Activated gamma-delta T cell treated with Interleukin-2 at 50 U/mL for 16 hours (primary cell): ENCODE results near the gene PRKCB.

Experiments used
- DNase-seq: peaks from one replicate; pipeline ENCODE4 v3.0.0-alpha.2; 2020

PRKCB gene

DNA sequence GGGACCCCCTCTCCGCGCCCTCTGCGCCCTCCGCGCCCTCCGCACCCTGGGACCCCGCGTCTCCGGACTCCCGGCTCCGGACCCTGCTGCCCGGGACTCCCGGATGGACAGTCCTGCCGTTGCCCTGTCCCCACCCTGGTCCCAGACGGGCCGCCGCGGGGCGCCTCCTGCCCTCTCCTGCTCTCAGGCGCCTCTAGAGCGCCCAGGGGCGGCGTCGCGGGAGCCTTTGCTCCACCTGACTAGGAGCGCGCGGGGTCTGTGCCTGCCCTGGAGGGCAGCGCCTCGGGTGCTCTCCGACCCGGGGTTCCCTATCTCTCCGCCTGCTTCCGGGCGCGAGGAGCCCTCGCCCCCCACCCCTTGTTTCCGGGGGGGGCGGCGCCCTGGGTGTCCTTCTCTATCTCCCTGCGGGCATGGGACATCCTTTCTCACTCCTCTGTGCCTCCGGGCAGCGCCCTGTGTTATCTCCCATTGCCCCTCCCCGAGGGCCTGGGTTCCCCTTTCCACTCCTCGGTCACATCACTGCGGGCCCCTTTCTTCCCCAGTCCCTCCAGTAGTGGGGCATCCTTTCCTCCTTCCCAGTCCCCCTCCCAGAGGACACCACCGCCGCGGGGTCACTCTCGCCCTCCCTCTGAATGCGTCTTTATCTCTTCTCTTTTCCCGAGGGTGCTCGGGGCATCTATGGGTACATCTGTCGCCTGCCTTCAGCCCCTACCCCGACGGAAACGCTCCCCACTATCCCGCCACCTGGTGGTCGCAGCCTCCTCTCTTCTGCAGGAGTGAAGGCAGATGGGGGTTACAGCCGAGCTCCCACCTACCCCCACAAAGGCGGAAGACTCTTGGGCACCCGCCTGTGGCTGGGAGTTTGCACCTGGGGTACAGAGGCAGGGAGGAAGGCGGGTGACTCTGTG lies 875 bp downstream of the PRKCB start:
- DNase-seq = peak; percentile 66

DNA sequence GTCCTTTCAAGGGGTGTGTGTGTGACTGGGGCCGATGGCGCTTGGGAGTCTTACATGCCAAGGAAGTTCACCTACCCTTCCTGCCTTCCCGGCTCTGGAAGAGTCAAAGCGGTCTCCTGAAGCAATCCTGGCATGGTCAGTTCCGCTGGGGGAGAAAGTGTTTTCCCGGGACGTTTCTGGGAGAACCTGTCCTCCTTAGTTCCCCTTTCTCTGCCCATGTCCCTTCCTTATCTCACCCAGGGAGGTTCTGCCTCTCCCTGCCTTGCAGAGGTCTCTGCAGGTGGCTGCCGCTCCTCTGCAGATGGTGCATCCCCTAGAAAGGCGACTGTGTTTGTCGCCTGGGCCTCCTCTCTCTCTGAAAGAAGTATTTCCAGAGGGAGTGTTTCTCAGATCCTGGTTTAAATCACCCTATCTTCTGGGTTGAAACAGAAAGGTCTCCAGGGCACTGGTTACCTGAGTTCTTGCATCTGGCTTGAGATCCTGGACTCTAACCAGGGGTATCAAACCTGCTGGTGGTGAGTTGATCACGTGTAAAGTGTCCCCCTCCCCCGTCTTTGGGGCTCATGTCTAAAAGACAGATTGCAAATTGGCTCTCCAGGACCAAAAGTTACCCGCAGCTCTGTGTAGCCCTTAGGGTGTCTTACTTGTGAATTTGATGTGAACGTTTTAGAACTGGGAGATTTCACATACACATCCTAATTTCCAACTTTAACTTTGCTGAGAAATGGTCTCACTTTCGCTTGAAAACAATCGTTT lies 1.9 kb downstream of the PRKCB start:
- no peak for DNase-seq

DNA sequence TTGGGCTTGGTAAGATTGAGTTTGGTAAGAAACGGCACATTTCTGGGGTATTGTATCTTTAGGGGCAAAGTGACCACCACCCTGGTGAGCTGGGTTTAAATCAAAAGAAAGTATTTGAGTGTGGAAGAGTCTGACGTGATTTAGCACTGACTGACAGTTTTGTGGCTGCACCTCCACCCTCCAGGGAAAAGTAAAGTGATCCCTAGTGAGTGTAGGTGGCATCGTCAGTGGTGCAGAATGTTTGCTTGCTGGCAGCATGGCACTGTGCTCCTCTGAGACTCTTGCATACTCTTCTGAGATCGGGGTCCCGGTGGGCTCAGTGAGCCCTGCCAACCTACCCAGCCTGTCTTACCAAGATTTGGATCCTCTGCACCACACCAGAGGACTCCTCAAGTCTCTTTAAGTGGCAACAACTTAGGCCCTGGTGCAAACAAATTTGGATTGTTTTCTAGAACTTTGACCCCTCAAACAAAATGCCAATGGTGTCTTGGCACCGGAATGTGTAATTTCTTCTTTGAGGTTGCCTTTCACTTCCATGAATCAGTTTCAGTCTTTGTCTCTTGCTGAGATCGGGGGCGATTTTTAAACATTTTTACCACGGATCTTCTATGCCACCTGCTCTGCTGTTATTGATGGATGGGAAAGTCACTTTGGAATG lies 2.8 kb downstream of the PRKCB start:
- no peak for DNase-seq

DNA sequence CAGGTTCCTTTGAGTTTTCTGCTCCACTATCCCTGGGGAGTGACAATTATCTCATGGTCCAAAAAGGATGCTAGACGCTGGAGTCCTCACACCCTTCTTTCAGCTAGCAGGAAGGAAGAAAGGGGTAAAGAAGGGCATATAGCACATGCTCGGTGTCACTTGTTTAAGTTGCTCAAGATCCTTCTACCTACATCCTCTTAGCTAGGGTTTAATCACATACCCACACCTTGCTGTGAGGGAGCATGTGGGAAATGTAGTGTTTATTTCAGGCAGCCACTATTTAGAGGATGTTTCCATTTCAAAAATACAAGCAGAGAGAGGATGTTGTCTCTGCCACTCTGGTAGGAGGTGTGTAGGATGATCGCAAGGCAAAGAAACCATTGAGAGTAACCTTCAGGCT lies 4.5 kb downstream of the PRKCB start:
- DNase-seq = no peak

DNA sequence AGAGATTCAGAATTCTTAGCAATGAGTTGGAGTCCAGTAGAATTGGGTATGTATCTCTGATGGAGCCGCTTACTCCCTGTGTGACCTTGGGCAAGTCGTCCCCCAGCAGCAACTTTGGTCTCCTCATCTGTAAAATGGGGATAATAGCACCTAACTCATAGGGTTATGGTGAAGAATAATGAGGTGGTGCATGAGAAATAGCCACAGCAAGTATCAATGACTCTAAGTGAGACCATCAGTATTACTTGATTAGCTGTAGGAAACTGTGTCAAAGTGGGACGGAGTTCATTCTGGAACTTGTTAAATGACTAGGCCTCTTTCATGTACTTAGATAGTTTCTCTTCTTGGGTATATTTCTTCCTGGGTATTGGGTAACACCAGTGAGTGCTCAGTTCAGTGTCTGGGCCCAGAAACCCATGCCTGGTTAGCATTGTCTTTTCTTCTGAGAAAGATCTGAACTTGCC lies 6.4 kb downstream of the PRKCB start:
- no peak for DNase-seq

DNA sequence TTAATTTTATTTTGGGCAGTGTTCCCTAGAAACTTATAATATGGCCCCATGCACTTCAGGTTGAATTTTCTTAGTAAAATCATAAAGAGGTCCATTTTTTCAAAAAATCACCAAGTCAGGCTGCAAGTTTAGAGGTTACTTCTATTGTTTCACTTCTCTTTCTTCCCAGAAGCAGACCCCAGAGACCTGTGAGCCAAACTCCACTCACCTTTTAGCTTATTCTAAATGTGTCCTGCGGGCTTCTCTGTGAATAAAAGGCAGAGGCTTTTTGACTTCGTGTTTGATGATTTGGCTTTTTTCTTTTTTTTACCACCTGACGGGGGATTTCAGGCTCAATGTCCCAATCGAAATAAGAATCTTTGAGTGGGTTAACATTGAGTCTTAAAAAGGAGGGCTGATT lies 7.4 kb downstream of the PRKCB start:
- DNase-seq = no peak

DNA sequence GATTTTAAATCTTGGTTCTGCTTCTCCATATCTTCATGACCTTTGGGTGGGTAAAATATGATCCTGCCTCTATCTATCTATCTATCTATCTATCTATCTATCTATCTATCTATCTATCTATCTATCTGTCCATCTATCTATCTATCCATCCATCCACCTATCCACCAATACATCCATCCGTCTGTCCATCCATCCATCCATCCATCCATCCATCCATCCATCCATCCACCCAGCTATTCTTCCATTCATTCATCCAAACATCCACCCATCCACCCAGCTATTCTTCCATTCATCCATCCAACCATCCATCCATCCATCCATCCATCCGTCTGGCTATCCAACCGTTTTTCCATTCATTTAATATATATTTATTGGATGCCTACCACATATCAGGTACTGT lies 11.5 kb downstream of the PRKCB start:
- DNase-seq = no peak

DNA sequence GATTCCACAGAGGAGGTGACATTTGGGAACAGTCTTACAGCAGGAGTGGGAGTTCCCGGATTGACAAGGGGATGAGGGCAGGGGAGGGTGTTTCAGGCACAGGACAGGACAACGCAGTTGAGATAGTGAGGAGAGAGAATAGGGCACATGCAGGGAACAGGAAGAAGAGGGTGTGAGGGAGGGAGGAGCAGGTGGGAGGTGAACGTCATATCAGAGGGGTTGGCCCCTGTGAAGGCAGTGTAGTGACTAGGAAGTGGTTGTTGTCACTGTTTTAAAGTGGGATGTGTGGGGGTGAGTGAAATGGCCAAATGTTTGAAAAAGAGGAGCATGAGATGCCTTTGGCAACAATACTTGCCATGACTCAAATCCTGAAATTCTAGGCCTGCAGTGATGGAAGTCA lies 12.2 kb downstream of the PRKCB start:
- peak; percentile 49 for DNase-seq

DNA sequence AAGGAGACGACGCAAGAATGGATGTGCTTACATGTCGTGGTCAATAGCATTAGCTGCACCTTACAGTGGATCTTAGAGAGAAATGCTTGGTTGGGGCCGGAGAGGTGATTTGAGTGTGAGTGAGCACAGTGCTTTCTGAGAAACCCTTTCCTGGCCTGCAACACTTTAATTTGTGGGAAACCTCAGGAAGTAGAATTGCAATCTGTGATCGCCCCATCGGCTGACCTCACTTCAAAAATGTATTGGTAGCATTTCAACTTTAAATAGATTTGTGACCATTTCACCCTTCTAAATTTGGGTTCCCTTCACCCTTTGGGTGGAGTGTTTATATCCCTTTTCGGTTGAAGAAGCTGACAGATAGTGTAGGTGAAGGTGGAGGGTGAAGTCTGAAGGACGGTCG lies 13.2 kb downstream of the PRKCB start:
- no peak for DNase-seq

DNA sequence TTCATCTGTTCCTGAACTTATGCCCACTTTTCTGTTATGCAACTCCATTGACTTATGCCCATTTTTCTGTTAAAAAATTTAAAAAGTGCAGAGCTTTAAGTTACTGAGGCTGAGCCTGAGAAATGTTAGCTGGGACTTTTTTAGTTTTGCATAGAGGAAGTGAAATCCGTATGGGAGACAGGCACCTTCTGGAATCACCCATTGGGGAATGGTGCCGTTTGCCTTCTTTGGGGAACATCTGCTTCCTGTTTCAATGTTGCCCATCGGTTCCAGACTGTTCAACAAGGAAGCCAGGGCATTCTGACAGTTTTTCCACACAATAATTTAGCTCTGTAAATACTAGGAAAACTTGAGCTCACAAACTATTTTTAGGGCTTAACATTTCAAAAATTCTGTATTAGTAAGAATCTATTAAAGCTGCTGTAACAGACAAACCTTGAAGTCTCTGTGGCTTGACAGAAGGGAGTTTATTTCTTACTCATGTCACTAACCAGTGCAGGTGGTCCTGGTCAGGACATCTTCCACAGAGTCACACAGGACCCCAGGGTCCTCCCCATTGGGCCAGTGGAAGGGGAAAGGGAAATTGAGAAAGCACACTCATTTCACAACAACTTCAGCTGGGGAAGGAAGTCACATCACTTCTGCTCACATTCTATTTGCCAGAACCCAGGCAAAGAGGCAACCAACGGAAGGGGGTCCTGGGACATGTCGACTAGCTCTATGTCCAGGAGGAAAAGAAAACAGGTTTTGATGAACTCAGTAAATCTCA lies 17.2 kb downstream of the PRKCB start:
- DNase-seq = no peak

DNA sequence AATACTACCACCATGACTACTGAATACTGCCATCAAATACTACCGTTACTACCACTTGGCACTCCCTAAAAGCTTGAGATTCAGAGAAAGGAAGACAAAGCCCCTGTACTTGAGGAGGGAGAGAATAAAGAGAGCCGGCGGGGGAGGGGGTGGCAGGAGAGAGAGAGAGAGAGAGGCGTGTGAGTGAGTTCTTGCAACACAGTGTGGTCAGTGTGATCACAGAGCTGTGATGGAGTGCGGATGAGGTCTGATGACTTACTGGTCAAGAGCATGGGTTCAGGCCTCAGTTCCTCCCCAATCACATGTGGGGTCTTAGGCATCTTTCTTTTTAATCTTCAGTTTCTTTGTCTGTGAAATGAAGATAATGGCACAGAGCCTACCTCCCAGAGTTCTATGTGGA lies 19.2 kb downstream of the PRKCB start:
- no peak for DNase-seq

DNA sequence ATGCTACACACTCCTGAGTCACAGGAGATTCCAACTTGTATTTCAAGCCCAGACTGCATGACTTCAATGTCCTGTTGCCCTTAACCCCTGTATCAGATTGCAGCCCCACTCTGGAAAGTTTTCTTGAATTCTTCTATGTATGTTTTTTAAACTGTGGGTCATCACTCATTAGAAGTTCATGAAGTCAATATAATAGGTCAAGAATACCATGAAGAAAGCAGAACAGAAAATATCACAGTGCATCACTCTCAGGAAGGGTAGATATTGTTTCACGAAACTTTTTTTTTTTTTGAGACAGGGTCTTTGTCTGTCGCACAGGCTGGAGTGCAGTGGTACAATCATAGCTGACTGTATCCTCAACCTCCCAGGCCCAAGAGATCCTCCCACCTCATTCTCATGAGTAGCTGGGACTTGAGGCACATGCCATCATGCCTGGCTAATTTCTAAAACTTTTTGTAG lies 20.5 kb downstream of the PRKCB start:
- DNase-seq = no peak

DNA sequence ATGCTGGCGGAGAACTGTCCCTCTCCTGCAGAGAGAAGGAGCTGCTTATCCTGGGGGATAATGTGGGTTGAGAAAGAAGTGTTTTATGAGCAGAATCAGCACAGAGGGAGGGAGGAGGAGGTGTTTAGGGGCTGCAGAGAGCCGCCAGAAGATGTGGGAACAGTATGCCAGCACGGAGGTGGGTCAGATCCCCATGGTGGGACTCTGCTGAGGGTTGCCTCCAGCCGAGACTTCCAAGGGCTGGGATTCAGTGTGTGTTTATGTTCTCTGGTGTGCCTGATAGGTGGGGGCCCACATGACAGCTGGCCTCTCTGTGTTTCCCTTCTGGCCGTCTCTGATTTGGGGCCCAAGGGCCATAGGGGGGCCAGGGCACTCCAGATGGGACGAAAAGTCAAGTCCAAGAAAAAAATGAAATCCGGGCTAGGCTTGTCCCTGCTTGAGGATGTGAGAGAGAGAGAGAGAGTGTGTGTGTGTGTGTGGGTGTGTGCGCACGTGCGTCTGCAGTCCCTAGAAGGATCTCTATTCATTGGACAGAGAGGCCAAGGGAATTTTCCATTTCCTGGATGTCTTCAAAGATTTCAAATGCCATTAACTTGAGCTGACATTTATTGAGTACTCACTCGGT lies 21.6 kb downstream of the PRKCB start:
- no peak for DNase-seq

DNA sequence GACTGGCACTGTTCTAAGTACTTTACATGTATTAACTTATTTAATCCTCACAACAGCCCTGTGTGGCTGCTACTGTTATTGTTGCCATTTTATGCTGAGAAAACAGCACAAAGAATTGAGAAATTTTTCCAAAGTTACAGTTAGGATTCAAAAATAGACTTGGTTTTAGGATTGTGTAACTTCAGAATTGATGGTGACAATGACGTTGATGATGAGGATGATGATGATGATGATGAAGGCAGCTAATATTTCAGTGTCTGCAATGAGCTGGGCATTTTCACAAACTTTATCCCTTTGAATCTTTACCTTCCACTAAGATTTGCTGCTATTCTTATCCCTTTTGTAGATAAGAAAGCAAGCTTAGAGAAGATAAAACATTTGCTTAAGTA lies 22.1 kb downstream of the PRKCB start:
- no peak for DNase-seq

DNA sequence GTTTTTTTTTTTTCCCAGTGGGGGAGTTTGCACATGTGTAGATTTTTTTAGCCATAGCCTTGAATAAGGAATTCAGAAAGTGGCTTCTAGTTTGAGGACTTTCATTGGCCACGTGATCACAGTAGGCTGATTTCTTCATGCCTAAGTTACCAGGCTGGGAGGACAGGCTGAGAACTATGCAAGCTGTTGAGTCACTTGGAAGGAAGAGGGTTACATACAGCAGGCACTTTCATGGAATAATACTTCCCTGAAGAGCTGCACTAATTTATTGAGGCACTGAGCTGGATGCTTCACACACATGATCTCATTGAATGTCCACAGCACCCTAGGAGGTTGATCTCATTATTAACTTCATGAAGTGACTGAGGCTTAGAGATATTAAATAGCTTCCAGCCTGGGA lies 22.8 kb downstream of the PRKCB start:
- no peak for DNase-seq

DNA sequence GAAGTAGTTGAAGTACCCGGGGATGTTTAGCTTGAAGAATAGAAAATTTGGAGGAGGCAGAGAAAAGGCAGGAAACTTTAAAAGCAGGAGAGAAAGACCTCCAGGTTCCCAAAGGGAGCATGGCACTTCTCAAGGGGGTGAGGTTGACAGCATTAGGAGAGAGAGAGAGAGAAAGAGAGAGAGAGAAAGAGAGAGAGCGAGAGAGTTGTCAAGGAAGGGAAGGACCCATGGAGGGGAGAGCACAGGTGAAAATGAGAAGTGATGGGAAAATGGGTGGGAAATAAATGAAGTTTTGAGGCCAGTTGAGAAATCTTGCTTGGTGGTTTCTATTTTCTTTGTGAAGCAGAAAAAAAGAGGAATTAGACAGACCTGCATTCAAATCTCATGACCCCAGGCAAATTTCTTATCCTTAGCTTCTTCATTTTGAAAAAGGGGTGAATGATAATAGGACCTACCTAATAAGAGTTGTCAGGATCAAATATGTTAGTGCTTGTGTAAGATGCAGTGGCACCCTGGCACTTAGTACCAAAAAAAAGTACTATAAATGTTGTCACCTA lies 24.0 kb downstream of the PRKCB start:
- no peak for DNase-seq

DNA sequence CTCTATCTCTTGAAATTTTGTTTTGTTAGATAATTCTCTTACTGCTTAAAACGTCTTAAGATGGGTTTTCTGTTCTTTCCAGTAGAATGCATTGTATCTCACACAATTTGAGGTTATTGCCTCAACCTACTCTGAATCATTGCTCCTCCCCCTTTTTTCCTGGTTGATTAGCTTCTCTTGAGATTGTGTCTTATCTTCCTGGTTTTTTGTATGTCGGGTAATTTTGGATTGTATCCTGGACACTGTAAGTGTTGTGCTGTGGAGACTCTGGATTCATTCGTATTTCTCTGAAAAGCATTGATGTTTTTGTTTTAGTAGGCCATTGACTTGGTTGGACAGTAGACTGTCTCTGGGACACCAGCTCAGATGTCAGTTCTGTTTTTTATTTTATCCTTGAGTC lies 26.1 kb downstream of the PRKCB start:
- DNase-seq = no peak

DNA sequence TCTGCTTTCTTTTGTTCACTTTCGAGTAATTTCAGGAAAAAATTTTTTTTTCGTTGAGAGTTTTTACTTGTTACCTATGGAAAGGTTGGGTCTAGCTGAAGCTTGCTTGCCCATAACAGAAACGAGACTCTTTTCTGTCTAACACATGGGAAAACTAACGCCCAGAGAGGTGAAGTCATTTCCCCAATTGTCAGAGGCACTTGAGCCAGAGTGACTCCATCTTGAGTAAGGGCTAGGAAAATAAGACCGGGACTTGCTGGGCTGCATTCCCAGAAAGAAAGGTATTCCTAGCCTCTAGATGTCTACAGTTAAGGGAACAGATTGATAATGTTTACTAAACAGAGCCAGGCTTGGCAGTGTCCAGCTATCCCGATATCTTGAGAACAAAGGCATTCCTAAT lies 26.8 kb downstream of the PRKCB start:
- DNase-seq = no peak

DNA sequence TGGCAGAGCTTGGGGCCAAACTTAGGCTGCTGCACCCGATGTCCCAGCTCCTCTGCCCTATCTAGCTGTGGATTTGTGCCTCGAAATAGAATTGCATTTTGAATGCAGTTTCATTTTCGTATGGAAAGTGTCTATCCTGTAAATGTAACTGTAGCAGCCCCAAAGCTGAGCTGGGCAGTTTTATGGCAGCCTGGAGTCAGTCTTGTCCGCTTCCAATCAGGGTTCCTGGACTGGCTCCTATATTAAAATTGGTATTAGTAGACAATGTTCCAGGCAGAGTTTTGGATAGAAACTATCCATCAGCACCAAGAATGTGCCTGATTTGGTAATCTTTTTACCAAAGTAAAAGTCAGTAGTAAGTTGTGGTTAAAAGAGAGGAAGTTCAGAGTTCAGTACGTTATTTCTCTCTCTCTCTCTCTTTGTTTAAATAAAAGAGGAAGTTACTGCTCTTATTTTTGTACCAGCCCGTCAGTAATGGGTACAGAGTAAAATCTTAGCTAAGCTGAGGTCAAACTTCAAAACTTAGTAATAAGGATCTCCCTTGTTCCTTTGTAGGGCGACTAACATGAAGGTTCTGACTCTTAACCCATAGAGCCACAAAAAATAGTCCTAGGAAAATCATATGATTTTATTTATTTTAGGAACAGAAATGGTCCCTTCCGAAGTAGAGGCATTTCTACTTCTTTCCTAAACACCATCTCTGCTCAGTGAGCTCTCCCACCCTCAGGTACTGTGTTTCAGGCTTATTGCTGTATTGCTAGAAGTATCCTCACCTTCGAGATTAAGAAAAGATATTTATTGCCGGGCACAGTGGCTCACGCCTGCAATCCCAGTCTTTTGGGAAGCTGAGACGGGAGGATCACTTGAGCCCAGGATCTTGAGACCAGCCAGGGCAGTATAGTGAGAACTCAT lies 28.0 kb downstream of the PRKCB start:
- no peak for DNase-seq

DNA sequence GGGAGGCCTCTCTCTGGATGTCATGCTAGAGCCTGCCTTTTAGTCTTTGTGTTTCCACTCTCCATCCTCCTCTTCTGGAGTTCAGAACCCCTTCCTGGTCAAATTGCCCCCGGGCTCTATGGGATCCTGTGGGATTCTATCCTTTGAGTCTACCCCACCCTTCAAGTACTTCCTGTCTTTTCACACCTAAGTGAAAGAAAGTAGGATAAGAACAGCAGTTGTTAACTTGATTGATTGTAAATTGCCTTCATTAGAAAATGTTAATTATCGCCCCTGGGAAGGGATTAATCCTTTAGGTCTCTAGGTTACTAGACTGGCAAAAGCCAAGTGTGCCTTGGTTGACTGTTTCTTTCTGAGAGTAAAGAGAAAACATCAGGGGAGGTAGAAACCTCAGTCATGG lies 30.1 kb downstream of the PRKCB start:
- DNase-seq = no peak

DNA sequence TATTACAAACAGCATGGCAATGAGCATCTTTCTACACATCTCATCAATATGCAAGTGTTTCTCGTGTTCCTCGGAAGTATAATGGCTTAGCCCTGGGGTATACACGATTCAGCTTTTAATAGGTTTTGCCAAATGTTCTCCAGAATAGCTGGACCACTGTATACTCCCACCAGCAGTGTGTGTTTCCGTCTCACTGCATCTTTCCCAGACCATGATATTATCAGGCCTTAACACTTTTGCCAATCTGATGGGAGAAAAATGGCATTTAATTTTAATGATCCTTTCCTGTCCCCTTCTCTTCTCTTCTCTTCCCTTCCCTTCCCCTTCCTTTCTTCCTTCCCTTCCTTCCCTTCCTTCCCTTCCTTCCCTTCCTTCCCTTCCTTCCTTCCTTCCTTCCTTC lies 30.8 kb downstream of the PRKCB start:
- no peak for DNase-seq
